ENCODE data around the gene GRK2.

Gene GRK2

GRCh38 chr11:67301313-67301921 lies 35.1 kb downstream of the GRK2 start:
- DNase-seq = no peak

- peak; percentile 28 for DNase-seq
Observed at GRCh38 chr11:67301951-67302516, 35.8 kb downstream of the GRK2 start.

- no peak for DNase-seq
Observed at GRCh38 chr11:67302571-67303131, 36.4 kb downstream of the GRK2 start.

GRCh38 chr11:67303132-67303834 lies 37.0 kb downstream of the GRK2 start, which contains the start of gene SSH3:
TSS of gene SSH3 (plus strand) at chr11:67303530. CDS start at chr11:67303626, 96 bp downstream.
- DNase-seq = peak; percentile 59

- no peak for DNase-seq
Observed at GRCh38 chr11:67303835-67304411, 37.6 kb downstream of the GRK2 start.

- no peak for DNase-seq
Observed at GRCh38 chr11:67304511-67305113, 38.3 kb downstream of the GRK2 start.

- DNase-seq = no peak
Observed at GRCh38 chr11:67306769-67307544, 40.7 kb downstream of the GRK2 start.

- no peak for DNase-seq
Observed at GRCh38 chr11:67307545-67308001, 41.3 kb downstream of the GRK2 start.

GRCh38 chr11:67308031-67308866 lies 42.0 kb downstream of the GRK2 start:
- no peak for DNase-seq

- DNase-seq = no peak
Observed at GRCh38 chr11:67309166-67309565, 42.9 kb downstream of the GRK2 start.

- DNase-seq = no peak
Observed at GRCh38 chr11:67309661-67310061, 43.4 kb downstream of the GRK2 start.

GRCh38 chr11:67310246-67311050 lies 44.2 kb downstream of the GRK2 start:
- DNase-seq = no peak

- no peak for DNase-seq
Observed at GRCh38 chr11:67311051-67311555, 44.8 kb downstream of the GRK2 start.

GRCh38 chr11:67311556-67312082 lies 45.3 kb downstream of the GRK2 start:
- no peak for DNase-seq

GRCh38 chr11:67312187-67313021 lies 46.1 kb downstream of the GRK2 start:
- DNase-seq = no peak

GRCh38 chr11:67313125-67313890 lies 47.0 kb downstream of the GRK2 start:
- DNase-seq = no peak

GRCh38 chr11:67314218-67314617 lies 47.9 kb downstream of the GRK2 start:
- DNase-seq = no peak
